HG03432 (cell line): ENCODE results near the gene DDHD1.
"Not testable (repeated sequence)": the region's sequence is repeated elsewhere in the genome, so short reads cannot be mapped to it uniquely, and the experiment has no call there.

Source experiments
- ATAC-seq: cut with Tn5 transposase; IDR thresholded peaks from one replicate; pipeline ENCODE4 v1.9.1; 2021; ENCODE audit warnings: mild to moderate bottlenecking, moderate library complexity; ENCODE audit not compliant: unreplicated experiment

DDHD1 gene

DNA sequence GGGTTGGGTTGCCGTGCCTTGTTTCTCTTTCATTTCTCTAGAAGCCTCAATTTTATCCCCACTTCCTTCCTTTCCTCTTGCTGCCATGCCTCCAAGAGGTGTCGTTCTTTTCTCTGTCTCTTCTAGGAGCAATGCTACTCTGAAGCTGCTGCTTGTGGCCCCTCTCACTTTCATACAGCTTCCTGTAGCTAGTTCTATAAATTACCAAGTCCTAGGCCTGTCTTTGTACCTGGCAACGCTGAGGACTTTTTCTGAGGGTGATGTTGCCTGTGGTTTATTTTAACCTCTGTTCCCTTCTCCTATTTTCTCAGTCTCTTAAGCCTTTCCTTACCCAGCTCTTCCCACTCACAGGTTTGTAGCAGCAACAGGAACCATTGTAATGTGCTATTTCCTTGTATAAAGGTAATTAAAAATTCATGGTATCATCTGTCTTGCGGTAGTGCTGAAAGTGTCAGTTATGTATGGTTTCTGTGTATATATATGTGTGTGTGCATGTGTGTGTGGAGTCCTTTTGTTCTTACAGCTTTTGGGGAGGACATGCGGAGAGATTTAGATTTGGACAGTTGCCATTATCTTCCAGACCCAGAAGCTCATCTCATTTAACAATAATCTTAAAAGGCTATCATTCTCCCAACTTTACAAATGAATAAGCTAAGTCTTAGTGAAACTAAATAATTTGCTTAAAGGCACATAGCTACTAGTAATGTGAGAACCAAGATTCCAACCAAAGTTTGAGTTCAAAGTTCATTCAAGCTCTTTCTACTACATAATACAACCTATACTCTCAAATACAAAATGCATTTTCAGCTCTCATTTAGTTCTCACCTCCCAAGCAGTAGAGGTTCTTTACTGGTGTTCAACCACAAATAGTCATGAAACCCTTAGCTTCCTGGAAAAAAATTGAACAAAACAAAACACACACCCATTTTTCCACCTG is 43.8 kb downstream of the DDHD1 start:
- peak; percentile 88 for ATAC-seq

DNA sequence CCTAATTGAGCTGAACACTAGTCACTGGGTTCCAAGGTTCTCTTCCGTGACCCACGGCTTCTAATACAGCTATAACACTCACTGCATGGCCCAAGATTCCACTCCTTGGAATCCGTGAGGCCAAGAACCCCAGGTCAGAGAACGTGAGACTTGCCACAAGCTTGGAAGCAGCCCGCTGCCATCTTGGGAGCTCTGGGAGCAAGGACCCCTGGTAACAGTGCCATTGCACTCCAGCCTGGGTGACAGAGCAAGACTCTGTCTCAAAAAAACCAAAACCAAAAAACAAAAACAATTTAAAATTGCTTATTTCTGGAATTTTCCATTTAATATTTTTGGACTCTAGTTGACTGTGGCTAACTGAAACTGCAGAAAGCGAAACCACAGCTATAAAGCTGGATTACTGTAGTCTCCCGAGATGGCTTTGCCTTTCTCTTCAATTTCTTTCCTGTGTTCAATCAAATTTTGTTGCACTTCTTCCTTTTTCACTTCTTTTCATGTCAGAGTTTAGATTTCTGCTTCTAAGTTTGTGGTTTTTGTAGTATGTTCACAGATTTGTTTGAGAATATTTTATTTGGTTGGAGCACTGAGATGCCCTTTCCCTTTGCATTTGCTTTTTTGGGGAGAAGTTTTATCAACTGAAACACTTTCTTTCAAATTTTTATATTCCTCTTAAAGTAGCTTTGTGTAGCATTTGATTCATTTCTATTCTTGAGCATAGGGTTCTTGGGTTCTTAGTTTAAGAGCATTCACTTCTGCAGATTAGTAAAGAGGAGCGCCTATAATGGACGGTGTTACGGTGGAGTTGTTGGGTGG is 44.6 kb downstream of the DDHD1 start:
- ATAC-seq = no peak

DNA sequence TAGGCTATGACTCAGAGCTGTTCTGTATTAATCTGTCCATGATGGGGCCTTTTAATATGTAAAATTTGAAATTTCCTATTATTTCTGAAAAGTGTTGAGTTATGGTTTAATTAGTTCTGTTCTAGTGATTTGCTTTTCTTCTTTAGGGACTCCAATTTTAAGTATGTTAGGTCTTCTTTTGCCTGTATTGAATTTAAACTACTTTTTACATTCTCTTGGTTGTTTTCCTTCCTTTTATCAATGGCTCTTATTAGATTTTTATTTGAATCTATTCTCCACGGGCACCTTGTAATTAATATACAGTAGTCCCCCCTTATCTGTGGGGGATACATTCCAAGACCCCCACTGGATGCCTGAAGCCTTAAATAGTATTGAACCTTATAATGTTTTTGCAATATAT is 46.4 kb downstream of the DDHD1 start:
- ATAC-seq = no peak

DNA sequence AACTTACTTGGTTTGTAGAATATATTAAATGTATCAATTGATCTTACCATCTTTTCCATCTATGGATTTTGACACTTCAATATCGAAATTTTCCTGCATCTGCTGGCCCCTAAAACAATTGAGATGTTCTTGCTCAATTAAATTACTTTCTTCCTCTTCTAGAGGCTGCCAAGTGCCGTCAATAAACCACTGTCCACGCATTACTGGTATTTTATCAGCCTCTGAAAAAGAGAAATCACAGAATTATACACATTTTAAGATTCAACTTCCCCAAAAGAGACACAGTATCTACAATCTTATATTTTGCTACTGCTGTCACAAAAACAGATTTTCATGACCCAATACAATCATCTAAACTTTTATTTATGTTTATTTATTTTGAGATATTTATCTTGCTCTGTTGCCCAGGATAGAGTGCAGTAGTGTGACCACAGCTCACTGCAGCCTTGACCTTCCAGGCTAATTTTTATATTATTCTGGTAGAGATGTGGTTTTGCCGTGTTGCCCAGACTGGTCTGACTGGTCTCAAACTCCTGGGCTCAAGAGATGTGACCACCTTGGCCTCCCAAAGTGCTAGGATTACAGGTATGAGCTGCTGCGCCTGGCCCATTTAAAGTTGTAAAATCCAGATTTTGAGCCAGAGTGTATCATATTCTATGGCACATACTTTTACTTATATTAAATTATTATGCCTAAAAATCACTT is 49.3 kb downstream of the DDHD1 start:
- ATAC-seq = no peak

DNA sequence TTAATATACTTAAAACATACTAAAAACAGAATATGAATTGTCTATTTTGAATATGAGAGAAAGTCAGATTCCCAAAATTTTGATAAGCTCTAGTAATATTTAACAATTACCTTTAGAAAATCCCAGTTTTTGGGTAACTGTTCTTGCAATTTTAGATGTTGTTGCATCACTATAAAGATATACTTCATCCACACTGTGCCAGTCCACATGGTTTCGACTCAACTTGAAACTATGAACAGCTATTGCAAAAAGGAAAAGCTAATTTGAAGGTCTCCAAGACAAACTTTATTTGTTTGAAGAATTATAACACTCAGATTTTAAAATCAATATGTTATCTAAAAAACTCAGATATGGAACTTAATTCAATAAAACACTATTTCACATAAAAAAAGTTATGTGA is 59.9 kb downstream of the DDHD1 start:
- ATAC-seq = no peak

DNA sequence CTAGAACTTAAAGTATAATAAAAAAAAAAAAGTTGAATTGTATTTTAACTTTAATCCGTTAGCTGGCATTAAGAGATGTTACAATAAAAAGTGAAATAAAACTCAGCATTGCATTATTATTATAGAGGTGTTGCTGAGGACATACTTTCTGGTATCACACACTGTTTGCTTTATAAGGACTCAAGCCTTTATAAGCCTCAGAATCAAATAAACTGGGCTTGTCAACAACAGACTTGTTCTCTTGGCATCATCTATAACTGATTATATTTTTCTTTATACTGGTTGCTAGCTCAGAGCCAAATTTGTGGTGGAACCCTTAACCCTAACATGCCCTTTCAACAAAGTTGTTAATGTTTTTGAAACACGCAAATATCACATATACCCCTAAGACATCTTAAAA is 62.3 kb downstream of the DDHD1 start:
- no peak for ATAC-seq

DNA sequence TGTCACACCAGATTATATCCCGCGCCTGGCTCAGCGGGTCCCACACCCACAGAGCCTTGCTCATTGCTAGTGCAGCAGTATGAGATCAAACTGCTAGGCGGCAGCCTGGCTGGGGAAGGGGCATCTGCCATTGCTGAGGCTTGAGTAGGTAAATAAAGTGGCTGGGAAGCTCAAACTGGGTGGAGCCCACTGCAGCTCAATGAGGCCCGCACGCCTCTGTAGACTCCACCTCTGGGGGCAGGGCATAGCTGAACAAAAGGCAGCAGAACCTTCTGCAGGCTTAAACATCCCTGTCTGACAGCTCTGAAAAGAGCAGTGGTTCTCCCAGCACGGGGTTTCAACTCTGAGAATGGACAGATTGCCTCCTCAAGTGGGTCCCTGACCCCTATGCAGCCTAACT is 68.2 kb downstream of the DDHD1 start:
- not testable (repeated sequence) for ATAC-seq

DNA sequence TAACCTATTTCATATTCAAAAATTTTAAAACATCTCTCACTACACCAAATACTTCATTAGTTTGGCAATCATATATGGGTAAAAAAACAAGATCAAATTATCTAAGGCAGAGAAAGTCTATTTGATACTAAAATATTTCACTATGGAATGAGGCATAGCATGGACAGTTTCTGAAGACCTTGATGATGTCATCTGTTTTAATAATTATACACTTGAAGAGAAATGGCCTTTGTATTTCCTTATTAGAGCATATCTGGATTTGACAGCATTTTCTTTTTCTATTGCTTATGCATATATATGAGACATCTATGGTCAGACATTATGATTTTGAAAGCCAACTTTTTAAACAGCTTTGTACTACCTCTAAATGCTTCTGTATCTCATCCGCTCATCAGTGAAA is 88.6 kb downstream of the DDHD1 start:
- no peak for ATAC-seq

DNA sequence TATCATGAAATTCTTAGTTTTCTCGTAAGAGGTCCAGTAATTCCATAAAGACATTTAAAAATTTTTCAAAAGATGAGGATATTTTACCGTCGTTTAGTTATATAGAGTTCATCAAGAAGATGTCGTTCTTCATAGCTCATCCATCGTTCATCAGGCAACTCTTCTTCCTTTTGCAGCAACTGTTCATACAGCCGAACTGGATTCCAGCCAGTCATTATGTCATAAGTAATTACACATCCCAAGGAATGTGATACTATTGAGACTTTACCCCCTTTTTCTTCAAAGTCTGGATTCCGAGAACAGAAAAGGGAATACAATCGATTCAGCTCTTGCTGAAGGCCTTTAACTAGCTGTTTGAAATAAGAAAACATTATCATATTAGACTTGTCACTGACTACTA is 90.3 kb downstream of the DDHD1 start:
- no peak for ATAC-seq

DNA sequence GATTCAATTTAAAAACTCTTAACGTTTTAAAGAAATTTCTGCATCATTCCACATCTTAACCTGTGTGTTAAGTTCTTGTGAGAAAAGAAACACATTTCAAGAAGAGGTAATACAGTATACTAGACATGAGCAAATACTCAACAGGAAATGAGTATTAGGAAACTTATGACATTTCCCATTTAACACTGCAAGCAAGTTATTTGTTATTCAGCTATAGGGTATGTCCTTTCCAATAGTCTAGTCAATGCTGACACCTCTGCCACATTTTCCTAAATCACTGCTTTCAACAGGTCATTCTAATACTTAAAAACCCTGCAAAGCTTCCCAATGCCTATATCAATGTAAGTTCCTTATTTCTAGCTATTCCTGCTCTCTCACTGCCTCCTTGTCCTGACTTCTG is 93.1 kb downstream of the DDHD1 start:
- ATAC-seq = no peak

DNA sequence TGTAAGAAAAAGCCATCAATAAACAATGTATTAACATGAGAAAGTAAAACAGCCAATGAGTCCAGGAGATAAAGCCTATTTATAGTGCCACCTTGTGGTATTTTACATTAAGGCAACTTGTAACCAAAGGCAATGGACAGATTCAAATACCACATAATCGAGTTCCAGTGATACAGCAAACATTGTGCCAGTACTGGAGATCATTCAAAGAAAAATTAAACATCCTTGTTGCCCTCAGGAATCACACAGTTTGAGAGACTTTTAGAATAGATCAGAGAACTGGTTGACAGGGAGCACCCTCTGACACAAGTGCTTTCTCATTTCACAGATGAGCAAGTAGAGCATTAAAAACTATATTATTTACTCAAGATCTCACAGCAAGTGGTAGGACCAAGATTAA is 98.1 kb downstream of the DDHD1 start:
- ATAC-seq = peak; percentile 60

DNA sequence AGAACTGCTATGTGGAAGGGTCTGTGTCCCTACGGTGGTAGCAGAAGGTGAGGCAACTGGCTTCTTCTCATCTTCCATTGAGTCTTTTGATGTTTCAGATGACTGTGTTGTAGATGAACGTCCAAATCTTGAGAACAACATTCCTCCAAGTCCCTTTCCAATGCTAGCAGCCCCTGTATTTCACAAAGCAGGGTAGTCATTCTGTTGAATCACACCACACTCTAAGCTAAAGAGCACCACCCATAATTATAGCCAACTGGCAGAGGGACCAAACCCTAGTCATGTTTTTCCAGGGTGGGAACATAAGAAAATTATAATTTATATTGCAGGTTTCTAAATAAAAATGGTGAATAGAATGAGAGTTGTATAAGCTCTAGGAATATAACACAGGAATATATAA is 98.7 kb downstream of the DDHD1 start:
- no peak for ATAC-seq

DNA sequence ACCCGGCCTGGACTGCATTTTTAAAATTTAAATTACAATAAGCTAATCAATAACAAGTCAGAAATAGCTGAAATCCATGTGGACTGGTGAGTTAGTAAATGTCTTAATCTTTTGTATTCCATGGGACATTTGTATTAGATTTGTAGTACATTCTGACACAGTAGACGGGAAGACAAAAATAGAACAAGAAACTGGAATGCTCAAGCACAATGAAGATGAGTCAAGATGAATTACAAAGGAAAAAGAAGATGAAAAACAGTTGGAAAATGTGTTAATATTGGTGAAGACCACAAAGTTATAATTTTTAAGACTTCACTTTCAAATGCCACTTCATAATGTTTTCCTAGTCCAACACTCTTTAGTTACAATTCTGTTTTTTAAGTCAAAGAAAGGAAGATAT is 104.5 kb downstream of the DDHD1 start:
- no peak for ATAC-seq

DNA sequence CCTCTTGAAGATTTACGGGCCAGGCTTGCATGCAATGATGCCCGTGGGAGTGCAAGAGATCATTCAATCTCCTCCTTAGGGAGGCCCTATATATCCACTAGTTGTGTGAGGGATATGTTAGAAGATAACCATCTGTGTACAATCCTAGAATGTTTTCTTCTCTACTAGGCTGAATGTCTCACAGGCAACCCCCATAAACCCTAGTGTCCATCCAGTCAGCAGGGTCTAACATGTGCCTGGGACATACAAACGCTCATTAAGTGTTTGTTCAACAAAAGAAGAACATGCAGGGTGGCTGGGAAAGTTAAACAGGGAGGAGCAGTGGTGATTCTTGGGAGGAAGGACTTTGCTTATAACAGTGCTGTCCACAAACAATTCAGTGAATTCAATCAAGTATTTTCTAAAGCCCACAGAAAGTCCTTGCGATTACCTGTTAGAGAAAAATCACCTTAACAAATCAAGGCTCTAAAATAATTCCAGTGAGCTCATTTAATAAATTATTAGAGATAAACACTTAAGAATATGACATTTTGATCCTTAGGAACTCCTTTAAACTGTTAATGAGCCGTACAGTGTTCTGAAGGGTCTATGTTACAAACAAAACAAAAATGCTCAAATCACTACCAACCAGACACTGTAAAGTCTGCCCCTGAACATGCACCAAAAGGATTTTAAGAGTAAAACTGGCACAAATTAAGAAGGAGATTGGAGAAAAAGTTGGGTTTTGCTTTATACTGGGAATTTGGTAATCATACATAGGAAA is 105.6 kb downstream of the DDHD1 start:
- ATAC-seq = no peak

DNA sequence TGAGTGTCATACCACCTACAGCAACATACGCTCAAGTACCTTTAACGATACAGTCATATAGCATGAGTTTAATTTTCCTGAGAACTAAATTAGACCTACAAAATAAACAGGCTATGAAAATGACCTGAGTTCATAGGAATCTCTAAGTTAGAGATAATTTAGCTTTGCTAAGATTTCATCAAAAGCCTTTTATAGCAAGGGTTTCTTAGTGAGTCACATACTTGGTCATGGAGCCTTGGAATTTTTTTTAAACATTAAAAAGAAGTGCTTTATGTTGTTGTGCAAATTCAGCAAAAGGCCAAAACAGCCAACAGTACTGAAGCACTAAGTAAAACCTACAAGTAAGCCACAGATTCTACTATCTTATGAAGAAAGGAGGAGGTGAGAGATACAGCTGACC is 108.6 kb downstream of the DDHD1 start:
- ATAC-seq = no peak

DNA sequence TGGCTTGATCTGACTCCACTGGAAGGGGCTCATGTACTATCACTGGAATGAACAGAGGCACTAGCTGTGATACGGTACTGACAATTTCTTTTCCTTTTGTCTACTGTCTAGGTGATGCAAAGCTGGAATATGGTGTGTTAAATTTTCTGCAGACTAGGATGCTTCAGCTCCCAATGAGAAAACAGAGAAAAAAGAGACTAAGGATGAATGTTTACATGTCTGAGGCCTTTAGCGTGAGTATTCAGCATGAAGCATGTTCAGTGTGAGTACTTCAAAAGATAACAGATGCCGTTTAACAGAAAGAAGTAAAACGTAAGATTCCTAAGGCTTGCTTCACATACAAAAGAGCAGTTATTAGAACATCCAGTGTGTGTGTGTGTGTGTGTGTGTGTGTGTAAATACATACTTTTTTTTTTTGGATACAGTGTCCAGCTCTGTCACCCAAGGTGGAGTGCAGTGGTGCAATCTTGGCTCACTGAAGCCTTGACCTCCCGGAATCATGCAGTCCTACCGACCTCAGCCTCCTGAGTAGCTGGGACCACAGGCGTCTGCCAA is 110.0 kb downstream of the DDHD1 start:
- no peak for ATAC-seq

DNA sequence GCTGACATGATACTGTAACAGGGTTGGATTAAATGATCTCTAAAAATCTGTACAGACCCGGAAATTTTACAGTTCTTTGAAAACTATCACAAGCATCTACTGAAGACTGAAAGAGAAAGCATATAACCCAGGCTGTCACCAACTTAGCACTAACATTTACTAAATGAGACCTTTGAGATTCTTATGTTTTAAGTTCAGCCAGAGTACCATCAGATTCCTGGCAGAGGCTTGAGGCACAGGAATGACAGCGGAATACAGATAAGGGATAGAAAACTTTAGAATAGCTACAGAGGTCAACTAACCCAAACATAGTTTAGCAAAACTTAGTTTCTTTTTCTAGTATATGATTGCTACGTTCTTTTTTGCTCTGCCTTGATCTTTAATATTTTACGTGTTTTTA is 110.6 kb downstream of the DDHD1 start:
- no peak for ATAC-seq

DNA sequence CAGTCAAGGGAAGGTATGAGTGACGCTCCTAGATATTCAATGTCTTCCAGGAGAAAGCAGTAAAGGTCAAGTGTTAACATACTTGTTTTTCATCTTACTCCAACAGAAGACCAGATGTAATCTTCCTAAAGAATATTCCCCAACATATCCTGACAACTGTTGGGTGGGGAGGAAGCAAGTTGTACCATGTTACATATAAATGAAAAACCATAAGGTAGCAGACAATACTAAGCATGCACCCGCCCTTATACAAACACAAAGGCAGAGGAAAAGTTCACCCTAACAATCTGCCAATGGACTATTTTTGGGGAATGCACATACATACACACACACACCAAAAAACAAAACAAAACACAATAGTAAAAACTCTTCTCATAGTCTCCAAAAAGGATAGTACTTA is 112.1 kb downstream of the DDHD1 start:
- ATAC-seq = no peak

DNA sequence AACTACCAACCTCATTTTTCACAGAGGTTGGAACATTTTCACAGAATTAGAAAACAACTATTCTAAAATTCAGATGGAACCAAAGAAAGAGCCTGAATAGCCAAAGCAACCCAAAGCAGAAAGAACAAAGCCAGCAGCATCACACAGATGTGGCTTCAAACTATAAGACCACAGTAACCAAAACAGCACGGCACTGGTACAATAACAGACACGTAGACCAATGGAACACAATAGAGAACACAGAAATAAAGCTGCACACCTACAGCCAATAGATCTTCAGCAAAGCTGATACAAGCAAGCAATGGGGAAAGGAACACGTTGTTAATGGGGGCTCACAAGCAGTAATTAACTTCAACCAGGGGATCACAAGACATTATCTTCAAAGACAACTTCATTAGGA is 114.5 kb downstream of the DDHD1 start:
- ATAC-seq = no peak

DNA sequence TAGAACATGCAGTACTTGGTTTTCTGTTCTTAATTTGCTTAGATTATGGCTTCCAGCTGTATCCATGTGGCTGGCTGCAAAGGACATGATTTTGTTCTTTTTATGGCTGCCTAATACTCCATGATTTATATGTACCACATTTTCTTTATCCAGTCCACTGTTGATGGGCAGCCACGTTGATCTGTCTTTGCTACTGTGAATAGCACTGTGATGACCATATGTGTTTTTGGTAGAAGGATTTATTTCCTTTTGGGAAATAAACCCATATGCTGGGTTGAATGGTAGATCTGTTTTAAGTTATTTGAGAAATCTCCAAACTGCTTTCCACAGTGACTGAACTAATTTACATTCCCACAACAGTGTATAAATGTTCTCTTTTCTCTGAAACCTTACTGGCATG is 116.1 kb downstream of the DDHD1 start:
- ATAC-seq = no peak
